CD4-positive, alpha-beta T cell treated with Interleukin-17A for 1 hour (primary cell): Measurements from ENCODE around the gene PEX6.

Source experiments
- DNase-seq: peaks from one replicate; pipeline ENCODE4 v3.0.0-alpha.2; 2020

The PEX6 gene

GRCh38 chr6:42993445-42993844 lies 14.5 kb upstream of the PEX6 start:
- no peak for DNase-seq

DNA sequence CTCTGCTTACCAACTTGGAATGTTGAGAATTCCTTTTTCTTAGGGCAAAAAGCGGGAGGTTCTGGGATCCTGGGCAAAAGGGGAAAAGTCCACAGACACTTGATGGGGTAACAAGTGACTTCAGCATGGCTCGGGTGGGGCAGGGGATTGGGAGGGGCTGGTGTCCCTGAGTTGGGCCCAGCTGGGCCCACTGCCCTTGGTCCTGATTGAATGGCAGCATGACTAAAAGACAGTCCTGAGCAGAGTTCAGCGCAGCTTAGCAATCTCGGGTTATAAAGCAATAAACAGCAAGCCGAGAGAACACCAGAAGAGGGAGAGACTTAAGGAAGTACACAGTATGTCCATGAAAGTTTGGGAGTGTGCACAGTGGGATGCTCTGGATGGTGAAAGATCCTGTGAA lies 10.9 kb upstream of the PEX6 start:
- no peak for DNase-seq

GRCh38 chr6:42988486-42989020 lies 9.6 kb upstream of the PEX6 start:
- DNase-seq, result no peak

DNA sequence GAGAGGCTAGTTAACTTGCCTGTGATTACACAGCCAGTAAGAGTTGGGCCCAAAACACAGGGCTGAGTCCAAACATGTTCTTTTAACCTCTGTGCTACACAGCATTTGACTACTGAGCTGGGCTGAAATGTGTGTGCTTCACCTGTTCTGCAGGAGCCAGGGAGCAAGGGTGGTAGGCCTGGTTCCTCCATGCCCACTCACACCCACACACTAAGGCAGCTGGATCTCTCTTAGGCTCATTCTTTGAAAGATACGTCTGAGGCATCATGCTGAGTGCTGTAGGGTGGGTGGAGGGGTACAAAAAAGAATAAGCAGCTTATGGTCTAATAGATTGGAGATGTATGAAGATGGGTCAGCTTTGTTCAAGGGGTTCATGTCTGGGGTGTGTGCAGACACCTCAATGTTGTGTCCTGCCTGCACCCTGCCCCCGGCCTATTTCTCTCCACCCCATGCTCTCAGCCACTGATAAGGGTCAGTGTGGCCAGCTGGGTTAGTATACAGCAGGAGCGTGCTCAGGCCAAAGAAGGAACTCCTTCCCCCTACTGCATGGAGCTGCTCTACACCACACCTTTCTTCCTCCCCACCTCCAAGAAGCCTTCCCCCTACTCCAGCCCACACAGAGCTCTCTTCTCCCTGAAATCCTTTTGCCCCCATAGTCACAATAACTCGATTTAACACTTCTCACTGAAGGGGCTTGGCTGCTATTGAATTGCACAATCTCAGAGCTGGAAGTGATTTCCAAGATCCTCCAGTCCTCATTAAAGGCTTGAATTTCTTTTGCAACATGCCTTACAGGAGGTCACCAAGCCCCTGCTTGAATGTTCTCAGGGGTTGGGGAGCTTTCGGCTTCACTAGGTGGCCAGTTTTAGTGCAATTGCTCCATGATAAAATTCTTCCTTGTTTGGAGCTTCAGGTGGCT lies 8.8 kb upstream of the PEX6 start:
- DNase-seq, result no peak

GRCh38 chr6:42984924-42985475 lies 6.0 kb upstream of the PEX6 start:
- DNase-seq, result peak; percentile 25

- DNase-seq, result peak; percentile 99
Observed at GRCh38 chr6:42984001-42984923, 5.3 kb upstream of the PEX6 start, which contains the start of gene PPP2R5D. Gene PPP2R5D, plus strand, starts transcription at chr6:42984570. Its CDS starts 108 bp downstream, at chr6:42984678.

DNA sequence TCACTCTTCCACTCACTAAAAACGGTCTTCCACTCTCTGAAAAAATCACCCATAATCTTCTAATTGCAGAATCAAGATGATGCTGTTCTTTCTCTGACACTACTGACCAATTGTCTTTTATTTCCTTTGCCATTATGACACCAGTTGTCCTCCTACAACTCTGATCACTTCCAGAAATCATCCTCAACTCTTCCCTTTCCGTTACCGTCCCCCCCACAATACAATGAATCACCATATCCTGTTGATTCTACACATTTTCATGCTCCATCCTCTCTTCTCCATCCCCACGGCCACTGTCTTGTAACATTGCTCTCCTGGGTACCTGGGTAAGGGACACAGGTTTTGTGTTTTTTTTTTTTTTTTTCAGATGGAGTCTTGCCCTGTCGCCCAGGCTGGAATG lies 2.9 kb upstream of the PEX6 start:
- no peak for DNase-seq

- DNase-seq, result peak; percentile 20
Observed at GRCh38 chr6:42979523-42980177, 669 bp upstream of the PEX6 start.

- peak; percentile 18 for DNase-seq
Observed at GRCh38 chr6:42978487-42978838, 518 bp downstream of the PEX6 start.

GRCh38 chr6:42974919-42975505 lies 4.0 kb downstream of the PEX6 start:
- no peak for DNase-seq

GRCh38 chr6:42973926-42974325 lies 5.1 kb downstream of the PEX6 start:
- DNase-seq, result no peak

DNA sequence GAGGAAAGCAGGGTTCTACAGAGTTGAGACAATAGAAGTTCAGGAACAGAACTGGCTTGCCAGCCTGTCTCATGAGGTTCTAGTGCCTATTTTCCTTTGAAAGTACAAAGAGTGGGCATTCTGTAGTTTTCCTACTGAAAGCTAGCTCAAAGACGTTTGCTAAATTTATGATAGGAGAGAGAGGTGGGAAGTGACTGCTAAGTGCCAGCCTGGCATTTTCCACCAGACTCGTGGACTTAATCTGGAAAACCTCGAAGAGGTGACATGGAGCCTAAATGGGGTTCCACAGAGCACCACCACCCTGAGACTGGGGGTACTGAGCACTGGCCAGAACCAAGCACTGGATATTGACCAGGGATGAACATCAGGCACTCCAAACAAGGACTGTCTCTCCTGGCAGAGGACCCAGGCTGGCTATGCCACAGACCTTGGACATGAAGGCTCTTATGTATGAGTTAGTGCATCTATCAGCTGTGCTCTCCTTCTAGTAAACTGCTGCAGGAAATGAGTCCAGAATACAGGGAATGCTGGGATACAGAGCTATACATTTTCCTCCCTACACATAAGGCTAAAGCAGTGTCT lies 7.1 kb downstream of the PEX6 start:
- DNase-seq, result no peak

GRCh38 chr6:42970871-42971612 lies 7.9 kb downstream of the PEX6 start:
- no peak for DNase-seq

- DNase-seq, result no peak
Observed at GRCh38 chr6:42969934-42970333, 9.0 kb downstream of the PEX6 start.

DNA sequence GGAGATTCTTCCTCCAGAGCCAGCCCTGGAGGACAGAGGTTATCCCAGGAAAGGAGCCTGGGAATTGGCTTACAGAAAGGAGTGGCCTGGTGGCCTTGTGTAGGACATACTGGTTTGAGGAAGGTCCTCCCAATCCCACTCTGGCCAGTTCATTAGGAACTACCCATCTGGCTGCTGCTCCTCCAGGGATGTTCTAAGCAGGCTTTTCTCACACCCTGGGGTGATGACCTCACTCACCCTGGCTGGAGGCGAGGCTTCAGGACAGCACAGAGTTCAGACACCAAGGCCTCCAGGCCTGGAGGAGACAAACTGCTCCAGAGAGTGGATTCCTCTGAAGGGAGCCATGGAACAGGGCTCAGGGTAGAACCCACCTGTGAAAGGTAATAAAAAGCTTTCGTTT lies 9.6 kb downstream of the PEX6 start:
- no peak for DNase-seq

GRCh38 chr6:42968783-42969182 lies 10.2 kb downstream of the PEX6 start:
- DNase-seq, result no peak

- no peak for DNase-seq
Observed at GRCh38 chr6:42968126-42968701, 10.8 kb downstream of the PEX6 start.

- no peak for DNase-seq
Observed at GRCh38 chr6:42967228-42967627, 11.8 kb downstream of the PEX6 start.

GRCh38 chr6:42966571-42966970 lies 12.4 kb downstream of the PEX6 start:
- no peak for DNase-seq

- peak; percentile 54 for DNase-seq
Observed at GRCh38 chr6:42963855-42964605, 15.0 kb downstream of the PEX6 start.
